NCI-H2227 (cell line): ENCODE measurements around the gene L3MBTL4.
"Not testable (repeated sequence)": the region's sequence is repeated elsewhere in the genome, so short reads cannot be mapped to it uniquely, and the experiment has no call there.

Experiments
- DNase-seq: peaks from one replicate; lab custom pipeline; 2025; ENCODE audit not compliant: unreplicated experiment; lab: John Stamatoyannopoulos, UW

L3MBTL4 gene

GRCh38 chr18:6406910-6407470, 7.7 kb downstream of the L3MBTL4 start:
- DNase-seq: no peak

- DNase-seq: no peak
Measured at GRCh38 chr18:6406075-6406909, 8.4 kb downstream of the L3MBTL4 start.

GRCh38 chr18:6405237-6406074, 9.3 kb downstream of the L3MBTL4 start:
- DNase-seq: no peak

GRCh38 chr18:6404834-6405233, 9.9 kb downstream of the L3MBTL4 start:
- DNase-seq: no peak

- DNase-seq: no peak
Measured at GRCh38 chr18:6401687-6402086, 13.0 kb downstream of the L3MBTL4 start.

- no peak for DNase-seq
Measured at GRCh38 chr18:6399776-6400175, 14.9 kb downstream of the L3MBTL4 start.

- no peak for DNase-seq
Measured at GRCh38 chr18:6397931-6398566, 16.7 kb downstream of the L3MBTL4 start.

GRCh38 chr18:6396847-6397246, 17.9 kb downstream of the L3MBTL4 start:
- no peak for DNase-seq

- no peak for DNase-seq
Measured at GRCh38 chr18:6396276-6396675, 18.4 kb downstream of the L3MBTL4 start.

GRCh38 chr18:6389005-6389404, 25.7 kb downstream of the L3MBTL4 start:
- DNase-seq: no peak

- no peak for DNase-seq
Measured at GRCh38 chr18:6382963-6383362, 31.7 kb downstream of the L3MBTL4 start.

- DNase-seq: not testable (repeated sequence)
Measured at GRCh38 chr18:6377473-6377872, 37.2 kb downstream of the L3MBTL4 start.

- no peak for DNase-seq
Measured at GRCh38 chr18:6376433-6377229, 38.1 kb downstream of the L3MBTL4 start.

GRCh38 chr18:6374935-6375529, 39.7 kb downstream of the L3MBTL4 start:
- DNase-seq: no peak

GRCh38 chr18:6374340-6374739, 40.4 kb downstream of the L3MBTL4 start:
- no peak for DNase-seq

- no peak for DNase-seq
Measured at GRCh38 chr18:6373187-6373586, 41.5 kb downstream of the L3MBTL4 start.

GRCh38 chr18:6370886-6371635, 43.6 kb downstream of the L3MBTL4 start:
- no peak for DNase-seq

- no peak for DNase-seq
Measured at GRCh38 chr18:6370410-6370809, 44.3 kb downstream of the L3MBTL4 start.

- DNase-seq: no peak
Measured at GRCh38 chr18:6368017-6368416, 46.7 kb downstream of the L3MBTL4 start.
